ENCODE results near the gene DIABLO.
A peak's percentile ranks its signal among the peaks of the same experiment; 100 is the strongest.
"Not testable (repeated sequence)": the region's sequence is repeated elsewhere in the genome, so short reads cannot be mapped to it uniquely, and the experiment has no call there.

The DIABLO gene

DNA sequence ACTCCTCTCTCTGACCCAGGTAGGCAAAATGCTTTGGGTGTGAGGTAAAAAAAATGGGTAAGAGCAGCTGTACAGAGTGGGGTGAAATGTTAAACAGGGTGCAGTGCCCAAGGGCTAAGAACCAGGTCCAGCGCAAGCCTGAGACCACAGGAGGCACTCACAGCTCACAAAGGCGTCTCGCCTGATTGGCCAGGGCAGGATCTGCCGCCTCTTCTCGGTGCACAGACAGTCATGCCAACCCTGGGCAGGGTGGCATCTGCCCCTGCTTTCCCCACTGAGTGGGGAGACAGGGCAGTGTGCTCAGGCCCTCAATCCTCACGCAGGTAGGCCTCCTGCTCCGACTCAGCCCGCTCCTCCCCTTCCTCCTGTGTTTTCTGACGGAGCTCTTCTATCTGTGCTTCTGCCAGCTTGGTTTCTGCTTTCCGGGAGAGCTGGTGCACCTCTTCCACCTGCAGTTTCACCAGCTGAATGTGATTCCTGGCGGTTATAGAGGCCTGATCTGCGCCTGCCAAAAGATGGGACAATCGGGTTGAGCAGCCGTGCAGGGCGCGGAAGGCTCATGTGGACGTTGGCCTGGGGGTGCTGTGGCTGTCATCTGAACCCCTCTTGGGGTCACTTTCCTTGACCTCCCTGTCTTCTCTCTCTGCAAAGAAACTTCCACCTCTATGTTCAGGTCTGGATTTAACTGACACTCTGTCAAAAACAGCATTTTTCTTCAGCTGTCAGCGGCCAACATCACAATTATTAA is 17.6 kb downstream of the DIABLO start:
- DNase-seq (ENCODE audit: low spot score) = no peak

DNA sequence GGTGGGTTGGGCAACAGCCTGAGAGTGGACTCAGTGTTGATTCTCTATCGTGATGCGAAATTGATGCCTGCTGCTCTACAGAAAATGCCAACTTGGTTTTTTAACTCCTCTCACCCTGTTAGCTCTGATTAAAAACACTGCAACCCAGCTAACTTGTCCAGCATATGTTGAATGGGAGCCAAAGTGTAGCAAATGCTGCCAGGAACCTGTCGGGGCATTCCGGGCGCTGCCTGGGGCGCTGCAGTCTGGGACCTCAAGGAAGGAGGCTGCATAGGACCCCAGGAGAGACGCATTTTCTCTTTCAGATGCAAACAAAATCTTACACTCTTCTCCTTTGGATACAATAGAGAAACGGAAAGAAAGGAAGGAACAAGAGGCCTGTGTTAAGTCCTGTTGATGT is 18.5 kb downstream of the DIABLO start:
- no peak for DNase-seq (ENCODE audit: low spot score)

DNA sequence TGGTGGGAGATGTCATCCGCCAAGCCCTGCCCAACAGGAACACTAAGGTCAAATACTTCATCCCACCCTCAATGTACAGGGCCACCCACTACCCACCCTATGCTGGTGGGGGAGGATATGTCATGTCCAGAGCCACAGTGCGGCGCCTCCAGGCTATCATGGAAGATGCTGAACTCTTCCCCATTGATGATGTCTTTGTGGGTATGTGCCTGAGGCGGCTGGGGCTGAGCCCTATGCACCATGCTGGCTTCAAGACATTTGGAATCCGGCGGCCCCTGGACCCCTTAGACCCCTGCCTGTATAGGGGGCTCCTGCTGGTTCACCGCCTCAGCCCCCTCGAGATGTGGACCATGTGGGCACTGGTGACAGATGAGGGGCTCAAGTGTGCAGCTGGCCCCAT is 18.9 kb downstream of the DIABLO start:
- no peak for DNase-seq (ENCODE audit: low spot score)

DNA sequence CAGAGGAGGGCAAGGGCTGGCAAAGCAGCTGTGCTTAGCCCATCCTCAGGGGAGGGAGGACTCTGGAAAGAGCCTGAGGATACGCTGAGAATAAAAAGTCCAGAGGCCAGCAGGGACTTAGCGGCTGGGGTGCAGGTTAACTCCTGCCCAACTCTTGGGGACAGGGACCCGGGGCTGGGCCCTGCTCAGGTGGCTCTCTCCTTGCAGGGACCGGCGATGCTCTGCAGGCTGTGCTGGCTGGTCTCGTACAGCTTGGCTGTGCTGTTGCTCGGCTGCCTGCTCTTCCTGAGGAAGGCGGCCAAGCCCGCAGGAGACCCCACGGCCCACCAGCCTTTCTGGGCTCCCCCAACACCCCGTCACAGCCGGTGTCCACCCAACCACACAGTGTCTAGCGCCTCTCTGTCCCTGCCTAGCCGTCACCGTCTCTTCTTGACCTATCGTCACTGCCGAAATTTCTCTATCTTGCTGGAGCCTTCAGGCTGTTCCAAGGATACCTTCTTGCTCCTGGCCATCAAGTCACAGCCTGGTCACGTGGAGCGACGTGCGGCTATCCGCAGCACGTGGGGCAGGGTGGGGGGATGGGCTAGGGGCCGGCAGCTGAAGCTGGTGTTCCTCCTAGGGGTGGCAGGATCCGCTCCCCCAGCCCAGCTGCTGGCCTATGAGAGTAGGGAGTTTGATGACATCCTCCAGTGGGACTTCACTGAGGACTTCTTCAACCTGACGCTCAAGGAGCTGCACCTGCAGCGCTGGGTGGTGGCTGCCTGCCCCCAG is 19.6 kb downstream of the DIABLO start:
- DNase-seq (ENCODE audit: low spot score) = no peak

DNA sequence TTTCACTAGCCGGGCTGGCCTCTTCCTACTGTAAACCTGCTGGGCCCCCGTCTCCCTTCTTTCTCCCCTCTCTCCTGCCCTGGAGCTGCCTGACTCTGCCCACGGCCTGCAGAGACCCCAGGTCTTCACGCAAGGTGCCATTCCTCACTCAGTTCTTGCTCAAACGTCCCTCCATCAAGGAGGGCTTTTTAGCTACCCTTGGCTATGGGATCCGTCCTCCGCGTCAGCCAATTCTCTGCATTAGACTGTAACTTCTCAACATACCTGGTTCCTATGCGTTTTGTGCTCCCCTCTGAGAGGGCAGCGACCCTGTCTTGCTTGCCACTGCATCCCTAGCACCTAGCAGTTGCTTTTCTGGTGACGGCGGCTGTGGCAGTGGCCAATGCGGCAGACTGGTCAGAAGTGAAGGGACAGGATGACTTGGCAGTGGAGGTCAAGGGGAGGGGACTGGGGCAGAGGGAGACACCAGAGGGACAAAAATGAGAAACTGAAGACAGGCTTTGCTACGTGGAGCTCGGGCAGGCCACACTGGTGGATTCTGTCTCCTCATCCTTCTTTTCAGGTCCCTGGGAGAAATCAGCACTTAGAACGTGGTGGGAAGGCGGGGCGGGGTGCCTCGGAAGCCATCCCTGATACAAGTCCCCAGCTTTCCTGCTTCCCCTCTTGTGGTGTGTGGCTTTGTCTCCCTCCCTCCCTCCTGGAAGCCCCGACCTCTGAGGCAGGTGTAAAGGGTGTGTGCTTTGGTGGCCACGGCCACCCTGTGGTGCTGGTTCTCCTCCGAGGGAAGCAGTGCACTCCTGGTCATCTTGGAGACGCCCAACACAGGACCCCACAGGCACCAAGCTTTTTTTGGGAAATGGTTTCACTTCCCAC is 20.6 kb downstream of the DIABLO start:
- no peak for DNase-seq (ENCODE audit: low spot score)

- DNase-seq (ENCODE audit: low spot score) = peak; percentile 12
Observed at GRCh38 chr12:122204167-122205052, 21.4 kb downstream of the DIABLO start.

GRCh38 chr12:122203301-122204166 is 22.3 kb downstream of the DIABLO start, which contains the start of gene B3GNT4:
TSS of gene B3GNT4 (plus strand) at chr12:122203709. CDS start at chr12:122204619, 910 bp downstream.
- DNase-seq (ENCODE audit: low spot score) = peak; percentile 68

DNA sequence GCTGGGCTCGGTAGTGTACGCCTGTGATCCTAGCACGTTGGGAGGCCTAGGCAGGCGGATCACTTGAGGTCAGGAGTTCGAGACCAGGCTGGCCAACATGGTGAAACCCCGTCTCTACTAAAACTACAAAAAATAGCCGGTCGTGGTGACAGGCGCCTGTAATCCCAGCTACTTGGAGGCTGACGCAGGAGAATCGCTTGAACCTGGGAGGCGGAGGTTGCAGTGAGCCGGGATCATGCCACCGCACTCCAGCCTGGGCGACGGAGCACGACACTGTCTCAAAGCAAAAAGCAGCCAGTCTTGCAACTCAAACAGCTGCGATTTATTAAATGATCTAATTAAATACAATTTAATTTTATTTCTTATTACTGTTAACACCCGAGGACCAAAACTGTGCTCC is 23.0 kb downstream of the DIABLO start:
- not testable (repeated sequence) for DNase-seq (ENCODE audit: low spot score)

- no peak for DNase-seq (ENCODE audit: low spot score)
Observed at GRCh38 chr12:122202017-122202416, 23.8 kb downstream of the DIABLO start.

GRCh38 chr12:122201381-122201780 is 24.5 kb downstream of the DIABLO start:
- DNase-seq (ENCODE audit: low spot score) = no peak

GRCh38 chr12:122200541-122201175 is 25.2 kb downstream of the DIABLO start:
- no peak for DNase-seq (ENCODE audit: low spot score)

- no peak for DNase-seq (ENCODE audit: low spot score)
Observed at GRCh38 chr12:122199484-122200355, 26.1 kb downstream of the DIABLO start.

DNA sequence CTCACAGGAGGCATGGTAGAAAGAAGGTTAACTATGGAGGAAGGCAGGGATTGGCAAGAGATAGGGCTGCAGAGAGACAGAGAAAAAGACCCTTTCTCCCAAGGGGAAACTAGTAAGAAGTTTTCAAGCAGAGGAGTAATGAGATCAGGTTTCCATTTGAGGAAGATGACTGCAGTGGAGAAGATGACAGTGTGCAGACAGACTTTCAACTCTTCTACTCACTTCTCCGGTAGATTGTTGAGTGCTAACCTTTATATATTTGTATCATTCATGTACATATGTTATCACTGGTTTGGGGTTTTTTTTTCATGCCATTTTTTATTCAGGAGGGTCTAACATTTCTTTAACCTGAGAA is 28.3 kb downstream of the DIABLO start:
- no peak for DNase-seq (ENCODE audit: low spot score)

DNA sequence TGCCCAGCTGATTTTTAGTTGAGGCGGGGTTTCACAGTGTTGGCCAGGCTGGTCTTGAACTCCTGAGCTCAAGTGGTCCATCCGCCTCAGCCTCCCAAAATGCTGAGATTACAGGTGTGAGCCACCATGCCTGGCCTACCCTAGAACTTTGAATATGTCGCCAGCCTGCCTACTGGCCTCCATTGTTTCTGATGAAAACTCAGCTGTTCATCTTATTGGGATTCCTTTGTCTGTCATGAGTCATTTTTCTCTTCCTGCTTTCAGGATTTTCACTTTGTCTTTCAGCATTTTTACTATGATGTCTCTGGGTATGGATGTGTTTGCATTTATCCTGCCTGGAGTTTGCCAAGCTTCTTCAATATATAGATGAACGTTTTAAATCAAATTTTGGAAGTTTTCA is 30.4 kb downstream of the DIABLO start:
- no peak for DNase-seq (ENCODE audit: low spot score)

GRCh38 chr12:122194804-122195203 is 31.0 kb downstream of the DIABLO start:
- no peak for DNase-seq (ENCODE audit: low spot score)

GRCh38 chr12:122192441-122192840 is 33.4 kb downstream of the DIABLO start:
- no peak for DNase-seq (ENCODE audit: low spot score)

GRCh38 chr12:122190842-122191668 is 34.8 kb downstream of the DIABLO start:
- DNase-seq (ENCODE audit: low spot score) = peak; percentile 68
